ENCODE measurements around the gene LYRM4. TPM values are rescaled to one million over a fixed set of nuclear protein-coding genes. Genes with fewer than 3 reads are reported as not detected.

Gene LYRM4
- total RNA-seq, 2 experiments from 2014 or later, result 24.8 to 28.1 TPM

DNA sequence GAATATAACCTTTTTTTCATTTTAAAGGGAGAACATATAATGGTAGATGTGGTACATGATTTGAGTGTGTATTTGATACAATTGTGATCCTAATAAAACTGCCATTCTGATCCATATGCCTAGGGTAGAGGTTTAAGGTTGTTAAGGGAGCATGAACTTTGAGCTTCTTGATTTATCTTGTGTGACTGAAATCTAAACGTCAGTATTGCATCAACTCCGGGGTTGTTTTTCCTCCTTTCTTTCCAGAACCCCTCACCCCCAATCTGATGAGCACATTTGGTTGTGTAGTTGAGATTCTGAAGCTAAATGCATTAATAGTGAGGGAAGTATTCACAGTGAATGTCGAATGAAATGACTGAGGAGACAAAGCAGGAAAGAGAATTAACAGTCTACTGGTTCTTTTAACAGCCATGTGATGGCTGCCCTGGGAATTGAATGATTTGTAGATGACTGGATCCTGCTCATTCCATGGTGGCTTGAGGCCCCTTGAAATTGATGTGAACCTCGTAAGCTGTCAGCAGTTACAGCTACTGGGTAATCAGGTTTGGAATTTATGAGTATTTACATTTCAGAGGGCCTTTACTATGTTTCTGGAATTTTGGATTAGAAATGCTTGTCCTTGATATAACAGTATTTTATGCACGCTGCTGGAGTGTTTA, 45.3 kb upstream of the LYRM4 start:
- ATAC-seq (ENCODE audit: poor library complexity) (no peak), DNase-seq (no peak)
- Mint-ChIP-seq H3K9me3 (no peaks in the 10 kb centered on the region), H3K4me1 (ENCODE audit: low read depth) (peaks cover 49% of the 10 kb centered on the region), H3K27ac (no peak overlapping the region), H3K36me3 (ENCODE audit: low read depth) (peaks cover 4% of the 10 kb centered on the region), H3K4me3 (no peak overlapping the region), H3K27me3 (no peaks in the 10 kb centered on the region)
- no peaks in the 10 kb centered on the region for H3K27me3 ChIP-seq (ENCODE audit: control insufficient read depth in 1 of 2, insufficient read depth in 2 of 2, low read length in 2 of 2)
- H3K4me3 ChIP-seq (ENCODE audit: low read length), result no peak overlapping the region
- TF ChIP-seq, protein P1, sequence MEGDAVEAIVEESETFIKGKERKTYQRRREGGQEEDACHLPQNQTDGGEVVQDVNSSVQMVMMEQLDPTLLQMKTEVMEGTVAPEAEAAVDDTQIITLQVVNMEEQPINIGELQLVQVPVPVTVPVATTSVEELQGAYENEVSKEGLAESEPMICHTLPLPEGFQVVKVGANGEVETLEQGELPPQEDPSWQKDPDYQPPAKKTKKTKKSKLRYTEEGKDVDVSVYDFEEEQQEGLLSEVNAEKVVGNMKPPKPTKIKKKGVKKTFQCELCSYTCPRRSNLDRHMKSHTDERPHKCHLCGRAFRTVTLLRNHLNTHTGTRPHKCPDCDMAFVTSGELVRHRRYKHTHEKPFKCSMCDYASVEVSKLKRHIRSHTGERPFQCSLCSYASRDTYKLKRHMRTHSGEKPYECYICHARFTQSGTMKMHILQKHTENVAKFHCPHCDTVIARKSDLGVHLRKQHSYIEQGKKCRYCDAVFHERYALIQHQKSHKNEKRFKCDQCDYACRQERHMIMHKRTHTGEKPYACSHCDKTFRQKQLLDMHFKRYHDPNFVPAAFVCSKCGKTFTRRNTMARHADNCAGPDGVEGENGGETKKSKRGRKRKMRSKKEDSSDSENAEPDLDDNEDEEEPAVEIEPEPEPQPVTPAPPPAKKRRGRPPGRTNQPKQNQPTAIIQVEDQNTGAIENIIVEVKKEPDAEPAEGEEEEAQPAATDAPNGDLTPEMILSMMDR (IDR thresholded peaks at IDR 0.05), result no peak
- peaks cover 19% of the 10 kb centered on the region for H3K4me1 ChIP-seq (ENCODE audit: insufficient read depth, low read length)
- intact Hi-C loops (cut with DNase I, micrococcal nuclease), result no loop called here
- peaks cover 3% of the 10 kb centered on the region for H3K36me3 ChIP-seq (ENCODE audit: insufficient read depth, low read length)
- ChIA-PET CTCF (no interaction called here), POLR2A (no interaction called here)
- H3K9me3 ChIP-seq (ENCODE audit: control insufficient read depth in 1 of 2, insufficient read depth in 1 of 2, low read length in 2 of 2), result no peaks in the 10 kb centered on the region
- no peak overlapping the region for H3K27ac ChIP-seq (ENCODE audit: low read depth in 1 of 2, low read length in 2 of 2)

GRCh38 chr6:5303682-5304081, 42.9 kb upstream of the LYRM4 start:
- Histone ChIP-seq H3K27me3 (ENCODE audit: control insufficient read depth in 1 of 2, insufficient read depth in 2 of 2, low read length in 2 of 2) (no peaks in the 10 kb centered on the region), H3K27ac (ENCODE audit: low read depth in 1 of 2, low read length in 2 of 2) (no peak overlapping the region), H3K4me3 (ENCODE audit: low read length) (no peak overlapping the region), H3K4me1 (ENCODE audit: insufficient read depth, low read length) (peaks cover 19% of the 10 kb centered on the region), H3K36me3 (ENCODE audit: insufficient read depth, low read length) (peaks cover 3% of the 10 kb centered on the region), H3K9me3 (ENCODE audit: control insufficient read depth in 1 of 2, insufficient read depth in 1 of 2, low read length in 2 of 2) (no peaks in the 10 kb centered on the region)
- intact Hi-C loops (cut with DNase I, micrococcal nuclease), result loop anchor here (1.0 kb wide), 1 partner anchor 160 kb away; no protein-coding TSS in a partner anchor
- Mint-ChIP-seq H3K27ac (no peak overlapping the region), H3K27me3 (no peaks in the 10 kb centered on the region), H3K36me3 (ENCODE audit: low read depth) (peaks cover 4% of the 10 kb centered on the region), H3K4me1 (ENCODE audit: low read depth) (peaks cover 48% of the 10 kb centered on the region), H3K9me3 (no peaks in the 10 kb centered on the region), H3K4me3 (no peak overlapping the region)
- DNase-seq, result no peak
- no peak for ATAC-seq (ENCODE audit: poor library complexity)
- ChIA-PET CTCF (interaction anchor here (1.1 to 3.0 kb wide), 10 partner anchors 10 to 163 kb away, joined by 3 to 33 read pairs (median 4); partner anchors contain the start of gene LYRM4), POLR2A (interaction anchor here (2.2 kb wide), 1 partner anchor 43 kb away, joined by 11 read pairs; the partner anchor contains the start of genes FARS2 and LYRM4)
- TF ChIP-seq, protein P1 (IDR thresholded peaks at IDR 0.05), result no peak

GRCh38 chr6:5302995-5303622, 42.4 kb upstream of the LYRM4 start:
- TF ChIP-seq, protein P1 (IDR thresholded peaks at IDR 0.05), result peak; percentile 63
- H3K9me3 Mint-ChIP-seq, result no peaks in the 10 kb centered on the region
- peaks cover 19% of the 10 kb centered on the region for H3K4me1 ChIP-seq (ENCODE audit: insufficient read depth, low read length)
- no peaks in the 10 kb centered on the region for H3K9me3 ChIP-seq (ENCODE audit: control insufficient read depth in 1 of 2, insufficient read depth in 1 of 2, low read length in 2 of 2)
- H3K36me3 ChIP-seq (ENCODE audit: insufficient read depth, low read length), result no peaks in the 10 kb centered on the region
- H3K27ac ChIP-seq (ENCODE audit: low read depth in 1 of 2, low read length in 2 of 2), result no peak overlapping the region
- intact Hi-C loops (cut with DNase I, micrococcal nuclease), result loop anchor here (1.0 kb wide), 1 partner anchor 160 kb away; no protein-coding TSS in a partner anchor
- ChIA-PET POLR2A (interaction anchor here (0.6 to 2.2 kb wide), 3 partner anchors 42 to 176 kb away, joined by 3 to 11 read pairs (median 3); partner anchors contain the start of genes FARS2 and LYRM4), CTCF (interaction anchor here (0.5 to 3.0 kb wide), 15 partner anchors 8 to 1191 kb away, joined by 3 to 33 read pairs (median 4); partner anchors contain the start of gene LYRM4)
- H3K27ac Mint-ChIP-seq, result no peak overlapping the region
- no peaks in the 10 kb centered on the region for H3K27me3 Mint-ChIP-seq
- peaks cover 2% of the 10 kb centered on the region for H3K36me3 Mint-ChIP-seq (ENCODE audit: low read depth)
- ATAC-seq (ENCODE audit: poor library complexity), result peak; percentile 92
- H3K4me3 ChIP-seq (ENCODE audit: low read length), result no peak overlapping the region
- H3K4me3 Mint-ChIP-seq, result peak overlapping the region; percentile 58
- peaks cover 45% of the 10 kb centered on the region for H3K4me1 Mint-ChIP-seq (ENCODE audit: low read depth)
- no peaks in the 10 kb centered on the region for H3K27me3 ChIP-seq (ENCODE audit: control insufficient read depth in 1 of 2, insufficient read depth in 2 of 2, low read length in 2 of 2)
- DNase-seq, result peak; percentile 32 to 82 (median 46)

All from CD4-positive, alpha-beta T cell (primary cell).